GM12864 (cell line): ENCODE data around the gene PEX26.
"Not testable (repeated sequence)": the region's sequence is repeated elsewhere in the genome, so short reads cannot be mapped to it uniquely, and the experiment has no call there.

Source experiments
- DNase-seq: peaks from one replicate; pipeline ENCODE4 v3.0.0-alpha.2; 2011; ENCODE audit warnings: low read depth
- H3K4me3 ChIP-seq: 2 replicates; pipeline ENCODE4 v1.5.1; 2011; ENCODE audit warnings: mild to moderate bottlenecking, low read depth, low read length, control low read depth
- CTCF ChIP-seq: IDR thresholded peaks from 2 replicates; pipeline ENCODE4 v1.5.1; 2011; ENCODE audit warnings: low read depth, mild to moderate bottlenecking, moderate library complexity, low read length, control low read depth, inconsistent platforms; ENCODE audit errors: missing control alignments

PEX26 gene

GRCh38 chr22:18067548-18068341, 10.0 kb upstream of the PEX26 start:
- no peak overlapping the region for H3K4me3 ChIP-seq
- no peak for DNase-seq
- no peak for TF ChIP-seq CTCF

DNA sequence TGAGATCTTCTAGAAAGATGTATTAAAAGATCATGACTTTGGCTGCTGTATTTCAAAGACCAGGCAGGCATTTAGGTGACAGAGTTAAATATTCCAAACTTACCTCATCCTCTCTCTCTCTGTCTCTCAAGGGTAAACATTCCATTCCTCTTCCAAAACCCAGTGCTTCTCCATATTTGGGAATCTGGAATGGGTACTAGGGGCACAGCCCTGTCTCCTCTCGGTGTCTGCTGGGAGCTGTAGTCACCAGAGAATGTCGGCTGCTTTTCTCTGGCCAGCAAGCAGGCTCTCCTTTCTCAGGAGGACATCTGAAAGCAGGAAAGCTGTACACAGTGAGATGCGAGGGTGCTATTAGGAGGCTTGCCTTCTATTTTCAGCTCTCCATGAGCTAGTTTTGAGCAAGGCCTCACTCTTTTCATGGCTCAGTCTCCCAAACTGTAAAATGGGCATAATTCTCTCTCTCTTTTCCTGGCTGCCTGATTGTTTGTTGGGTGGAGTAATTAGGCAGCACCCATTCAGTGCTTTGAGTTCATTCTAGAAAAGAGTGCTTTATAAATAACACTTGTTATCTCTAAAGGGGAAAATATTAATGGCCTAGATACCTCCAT, 9.3 kb upstream of the PEX26 start:
- no peak for TF ChIP-seq CTCF
- H3K4me3 ChIP-seq: no peak overlapping the region
- DNase-seq: no peak

GRCh38 chr22:18069041-18069440, 8.7 kb upstream of the PEX26 start:
- H3K4me3 ChIP-seq: no peak overlapping the region
- TF ChIP-seq CTCF: no peak
- no peak for DNase-seq

DNA sequence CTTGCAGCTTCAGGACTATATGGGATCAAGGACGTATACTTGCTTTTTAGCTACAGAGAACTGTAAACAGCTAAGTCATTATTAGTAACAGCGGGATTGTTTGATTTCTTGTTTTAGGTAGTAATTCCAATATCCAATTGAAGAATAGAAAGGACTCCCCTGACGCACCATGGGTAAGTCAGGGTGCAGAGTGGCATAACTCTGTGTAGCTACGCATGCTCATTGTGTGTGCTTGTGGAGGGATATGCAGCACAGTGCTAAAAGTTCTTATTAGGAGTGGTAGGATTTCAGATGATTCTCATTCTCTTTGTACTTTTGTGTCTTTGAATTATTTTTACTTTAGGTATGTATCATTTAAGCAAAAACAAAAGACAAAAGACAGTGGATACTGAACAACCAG, 7.7 kb upstream of the PEX26 start:
- H3K4me3 ChIP-seq: no peak overlapping the region
- TF ChIP-seq CTCF: no peak
- DNase-seq: no peak

GRCh38 chr22:18070556-18071306, 7.1 kb upstream of the PEX26 start:
- TF ChIP-seq CTCF: peak; percentile 63
- no peak for DNase-seq
- no peak overlapping the region for H3K4me3 ChIP-seq

DNA sequence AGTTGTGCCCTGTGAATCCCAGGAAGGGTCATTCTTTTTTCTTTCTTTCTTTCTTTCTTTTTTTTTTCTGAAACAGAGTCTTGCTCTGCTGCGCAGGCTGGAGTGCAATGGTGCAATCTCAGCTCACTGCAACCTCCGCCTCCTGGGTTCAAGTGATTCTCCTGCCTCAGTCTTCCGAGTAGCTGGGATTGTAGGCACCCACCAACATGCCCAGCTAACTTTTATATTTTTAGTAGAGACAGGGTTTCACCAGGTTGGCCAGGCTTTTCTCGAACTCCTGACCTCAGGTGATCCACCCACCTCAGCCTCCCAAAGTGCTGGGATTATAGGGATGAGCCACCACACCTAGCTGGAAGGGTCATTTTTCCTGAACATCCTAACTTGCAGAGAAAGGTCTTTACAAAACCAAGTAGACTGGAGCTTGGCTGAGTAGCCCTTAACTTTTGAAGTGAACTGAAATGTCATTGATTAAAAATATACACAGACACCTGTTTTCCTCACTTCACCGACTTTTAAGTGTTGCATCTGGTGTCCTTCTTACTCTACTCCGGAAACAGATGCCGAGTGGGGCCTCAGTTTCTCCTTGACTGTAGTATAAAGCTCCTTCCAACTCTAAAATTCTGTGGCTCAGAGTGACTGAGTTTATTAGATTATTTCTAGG, 6.4 kb upstream of the PEX26 start:
- DNase-seq, H3K4me3 ChIP-seq: not testable (repeated sequence)

DNA sequence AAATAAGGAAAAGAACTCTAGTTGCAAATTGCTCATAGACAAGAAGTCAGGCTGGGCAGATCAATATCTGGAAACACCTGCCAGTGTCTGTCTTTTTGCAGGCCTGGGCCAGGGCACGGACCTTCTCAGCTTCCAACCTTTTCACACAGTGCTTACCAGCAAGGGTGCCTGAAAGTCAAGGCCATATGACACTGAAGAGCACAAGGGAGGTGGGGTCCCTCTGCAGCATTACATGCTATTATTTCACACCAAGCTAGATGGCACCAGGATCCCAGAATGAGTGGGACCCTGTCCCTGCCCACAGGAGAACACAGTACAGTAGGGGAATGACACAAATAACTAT, 5.9 kb upstream of the PEX26 start:
- TF ChIP-seq CTCF: no peak
- no peak for DNase-seq
- no peak overlapping the region for H3K4me3 ChIP-seq
